Neural cell (in vitro differentiated cells): ENCODE data around the gene NTSR2. TPM values are rescaled to one million over a fixed set of nuclear protein-coding genes. Genes with fewer than 3 reads are reported as not detected.

Experiments used
- H2AFZ ChIP-seq: fragments of 200-600, 300-800 bp; sonication (generic), shearing (Covaris generic); 2 replicates; pipeline ENCODE4 v1.6.0; 2014; ENCODE audit warnings: low read depth, mild to moderate bottlenecking, antibody characterized with exemption, low read length, moderate library complexity
- H3F3A ChIP-seq: fragments of 200-600 bp; shearing (Covaris generic); 2 replicates; pipeline ENCODE4 v1.6.1; 2016; ENCODE audit warnings: mild to moderate bottlenecking, moderate library complexity, mixed read lengths, antibody characterized with exemption, low read length; ENCODE audit not compliant: insufficient read depth, poor library complexity, severe bottlenecking
- H3K27ac ChIP-seq: fragments of 200-600, 300-800 bp; sonication (generic), shearing (Covaris generic); 2 replicates; pipeline ENCODE4 v1.5.1; 2014; ENCODE audit warnings: mild to moderate bottlenecking, low read length, moderate library complexity
- H3K27me3 ChIP-seq: fragments of 300-800, 200-600 bp; sonication (generic), shearing (Covaris generic); 2 replicates; pipeline ENCODE4 v1.6.0; 2014; ENCODE audit warnings: mild to moderate bottlenecking, low read depth, low read length, moderate library complexity; ENCODE audit not compliant: insufficient read depth
- H3K36me3 ChIP-seq: fragments of 300-800, 200-600 bp; sonication (generic), shearing (Covaris generic); 2 replicates; pipeline ENCODE4 v1.5.1; 2014; ENCODE audit warnings: mild to moderate bottlenecking, antibody characterized with exemption, low read length, moderate library complexity; ENCODE audit not compliant: insufficient read depth
- H3K4me2 ChIP-seq: fragments of 300-800, 200-600 bp; sonication (generic), shearing (Covaris generic); 2 replicates; pipeline ENCODE4 v1.6.0; 2014; ENCODE audit warnings: mild to moderate bottlenecking, low read length
- H3K4me3 ChIP-seq: fragments of 300-800, 200-600 bp; sonication (generic), shearing (Covaris generic); 2 replicates; pipeline ENCODE4 v1.5.1; 2014; ENCODE audit warnings: mild to moderate bottlenecking, low read length, moderate library complexity
- H3K79me2 ChIP-seq: fragments of 200-600 bp; shearing (Covaris generic); replicated peaks from 2 replicates; pipeline ENCODE4 v1.6.0; 2014; ENCODE audit warnings: mild to moderate bottlenecking, low read length, moderate library complexity; ENCODE audit not compliant: insufficient read depth
- H3K9ac ChIP-seq: fragments of 300-800, 200-600 bp; sonication (generic), shearing (Covaris generic); 2 replicates; pipeline ENCODE4 v1.6.1; 2016; ENCODE audit warnings: mild to moderate bottlenecking, low read length, mixed read lengths
- H3K9me2 ChIP-seq: fragments of 200-600 bp; shearing (Covaris generic); 2 replicates; pipeline ENCODE4 v1.6.1; 2016; ENCODE audit warnings: mild to moderate bottlenecking, low read length, mixed read lengths; ENCODE audit not compliant: insufficient read depth
- H3K9me3 ChIP-seq: fragments of 200-600, 300-800 bp; sonication (generic), shearing (Covaris generic); 2 replicates; pipeline ENCODE4 v1.6.1; 2016; ENCODE audit warnings: mild to moderate bottlenecking, mixed run types, low read length, moderate library complexity, mixed read lengths
- H4K20me1 ChIP-seq: fragments of 200-600 bp; shearing (Covaris generic); 2 replicates; pipeline ENCODE4 v1.6.1; 2016; ENCODE audit warnings: mild to moderate bottlenecking, mixed run types; ENCODE audit not compliant: insufficient read depth
- CTCF ChIP-seq: fragments of 450-650 bp; IDR thresholded peaks from 2 replicates; pipeline ENCODE4 v1.5.1; 2014; ENCODE audit warnings: antibody characterized with exemption, mild to moderate bottlenecking, moderate library complexity; ENCODE audit not compliant: poor library complexity, severe bottlenecking
- EP300 ChIP-seq: fragments of 450-650 bp; conservative IDR thresholded peaks from 2 replicates; pipeline ENCODE4 v1.6.1; 2014; ENCODE audit warnings: antibody characterized with exemption, mild to moderate bottlenecking, moderate library complexity; ENCODE audit not compliant: poor library complexity, severe bottlenecking
- EZH2 ChIP-seq: fragments of 200-600, 300-800 bp; shearing (Covaris generic), sonication (generic); IDR thresholded peaks from 2 replicates; pipeline ENCODE4 v1.6.1; 2014; ENCODE audit warnings: antibody characterized with exemption, low read length, borderline replicate concordance, mild to moderate bottlenecking; ENCODE audit not compliant: insufficient read depth, poor library complexity, severe bottlenecking
- MXI1 ChIP-seq: fragments of 450-650 bp; conservative IDR thresholded peaks from 2 replicates; pipeline ENCODE4 v1.6.1; 2014; ENCODE audit warnings: antibody characterized with exemption, mild to moderate bottlenecking; ENCODE audit not compliant: poor library complexity, severe bottlenecking
- POLR2AphosphoS5 ChIP-seq: IDR thresholded peaks from 2 replicates; pipeline ENCODE4 v1.6.1; 2012
- RAD21 ChIP-seq: fragments of 450-650 bp; conservative IDR thresholded peaks from 2 replicates; pipeline ENCODE4 v1.6.1; 2014; ENCODE audit warnings: antibody characterized with exemption, mild to moderate bottlenecking, moderate library complexity
- REST ChIP-seq: IDR thresholded peaks from 2 replicates; pipeline ENCODE4 v1.6.1; 2012; ENCODE audit warnings: borderline replicate concordance
- SMC3 ChIP-seq: fragments of 450-650 bp; conservative IDR thresholded peaks from 2 replicates; pipeline ENCODE4 v1.6.1; 2014; ENCODE audit warnings: antibody characterized with exemption, mild to moderate bottlenecking, moderate library complexity; ENCODE audit not compliant: poor library complexity
- TAF1 ChIP-seq: IDR thresholded peaks from 2 replicates; pipeline ENCODE4 v1.6.1; 2012; ENCODE audit warnings: low read depth
- polyA plus RNA-seq: library from polyadenylated mRNA; depleted of rRNA; stranded (reverse); fragments of >200 nt; gene quantifications from 2 replicates; pipeline ENCODE4 v1.2.3, GENCODE V29; 2014

NTSR2 gene
- polyA plus RNA-seq, 1 donor from 2014 or later: not detected

DNA sequence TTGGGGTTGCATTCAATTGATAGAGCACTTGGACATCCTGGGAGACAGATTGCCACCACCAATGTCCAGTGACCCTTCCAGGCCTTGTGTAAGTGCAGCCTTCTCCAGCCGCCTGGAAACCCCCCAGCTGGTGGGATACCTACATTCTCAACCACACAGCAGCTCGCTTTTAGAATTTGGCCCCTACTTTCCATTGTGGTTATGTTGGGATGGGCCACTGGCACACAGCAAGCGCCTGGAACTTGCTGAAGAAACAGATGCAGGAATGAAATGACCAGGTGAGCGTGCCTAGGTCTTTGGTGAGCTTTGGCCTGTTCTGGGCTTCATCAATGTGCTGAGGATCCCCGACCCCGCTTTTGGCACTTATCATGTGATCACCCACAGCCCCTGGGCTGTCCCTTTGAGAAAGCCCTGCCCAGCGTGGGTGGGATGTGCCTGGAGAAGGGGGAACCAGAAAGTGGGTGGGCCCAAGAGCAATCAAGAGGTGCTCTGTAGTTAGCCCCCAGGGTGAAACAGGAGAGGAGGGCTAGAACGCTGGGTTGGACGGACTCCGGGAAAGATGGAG is 16.0 kb upstream of the NTSR2 start (continued):
- no peak for TF ChIP-seq TAF1

- TF ChIP-seq EZH2 (no peak), EP300 (no peak), SMC3 (no peak), POLR2AphosphoS5 (no peak), TAF1 (no peak), MXI1 (no peak), CTCF (no peak), REST (no peak), RAD21 (no peak)
- no peaks in the 10 kb centered on the region for H4K20me1 ChIP-seq
- no peak overlapping the region for H3K4me2 ChIP-seq
- no peaks in the 10 kb centered on the region for H3K27me3 ChIP-seq
- H3K9me3 ChIP-seq: no peaks in the 10 kb centered on the region
- no peak overlapping the region for H2AFZ ChIP-seq
- H3K9me2 ChIP-seq: no peaks in the 10 kb centered on the region
- no peaks in the 10 kb centered on the region for H3K36me3 ChIP-seq
- no peak overlapping the region for H3K4me3 ChIP-seq
- no peak overlapping the region for H3K9ac ChIP-seq
- no peak overlapping the region for H3K27ac ChIP-seq
- H3K79me2 ChIP-seq: no peaks in the 10 kb centered on the region
- no peaks in the 10 kb centered on the region for H3F3A ChIP-seq
Measured at GRCh38 chr2:11684894-11685460, 15.0 kb upstream of the NTSR2 start.

GRCh38 chr2:11683966-11684365 is 14.0 kb upstream of the NTSR2 start:
- Histone ChIP-seq H4K20me1 (no peaks in the 10 kb centered on the region), H3F3A (no peaks in the 10 kb centered on the region), H3K79me2 (no peaks in the 10 kb centered on the region), H3K4me3 (no peak overlapping the region), H3K27ac (no peak overlapping the region), H3K9me2 (no peaks in the 10 kb centered on the region), H3K27me3 (no peaks in the 10 kb centered on the region), H3K9me3 (no peaks in the 10 kb centered on the region), H2AFZ (no peak overlapping the region), H3K36me3 (no peaks in the 10 kb centered on the region), H3K9ac (no peak overlapping the region), H3K4me2 (no peak overlapping the region)
- TF ChIP-seq POLR2AphosphoS5: no peak
- no peak for TF ChIP-seq TAF1
- no peak for TF ChIP-seq CTCF
- TF ChIP-seq EZH2: no peak
- no peak for TF ChIP-seq SMC3
